Large intestine (tissue), 3 donors: ENCODE data around the gene SCGB2A2. TPM values are rescaled to one million over a fixed set of nuclear protein-coding genes. Genes with fewer than 3 reads are reported as not detected.
A peak's percentile ranks its signal among the peaks of the same experiment; 100 is the strongest.

ENCODE experiments used
- DNase-seq, 2 donors: peaks; one replicate each; pipeline versions ENCODE4 v3.0.0 to v3.0.0-alpha.2; 2013
- H3K27ac ChIP-seq: one replicate; pipeline ENCODE4 v1.5.1; 2013; ENCODE audit warnings: low read length
- H3K27me3 ChIP-seq: 2 replicates; pipeline ENCODE4 v1.6.1; 2013; ENCODE audit warnings: low read length; ENCODE audit not compliant: control insufficient read depth, insufficient read depth
- H3K36me3 ChIP-seq: 2 replicates; pipeline ENCODE4 v1.6.1; 2013; ENCODE audit warnings: low read length; ENCODE audit not compliant: control insufficient read depth, insufficient read depth
- H3K4me1 ChIP-seq: one replicate; pipeline ENCODE4 v1.6.1; 2013; ENCODE audit warnings: low read length; ENCODE audit not compliant: control insufficient read depth, insufficient read depth
- H3K4me3 ChIP-seq: one replicate; pipeline ENCODE4 v1.5.1; 2013; ENCODE audit warnings: low read length
- H3K9me3 ChIP-seq: one replicate; pipeline ENCODE4 v1.6.1; 2013; ENCODE audit warnings: mild to moderate bottlenecking, low read depth, low read length, moderate library complexity; ENCODE audit not compliant: control insufficient read depth
- WGBS: methylation state at CpG from one replicate; pipeline ENCODE4 v1.1.5; 2013; ENCODE audit warnings: low lambda C conversion rate; ENCODE audit not compliant: insufficient coverage; 5-methylcytosine and 5-hydroxymethylcytosine counted together
- polyA plus RNA-seq: library from polyadenylated mRNA; unstranded; fragments of 120-200 nt; gene quantifications from one replicate; pipeline ENCODE4 v1.2.1, GENCODE V29; 2013

The SCGB2A2 gene
- polyA plus RNA-seq, 1 donor, result not detected

- Histone ChIP-seq H3K27ac (no peak within 1 kb of the TSS), H3K4me1 (no peaks in the 10 kb centered on the region), H3K36me3 (no peaks in the 10 kb centered on the region), H3K9me3 (no peaks in the 10 kb centered on the region), H3K27me3 (peaks cover 11% of the 10 kb centered on the region), H3K4me3 (no peak within 1 kb of the TSS)
- WGBS, result 80% methylated on average over 1 of the region's 7 CpGs
- no peak for DNase-seq
Measured at GRCh38 chr11:62298975-62299374, 29.0 kb downstream of the SCGB2A2 start, which contains the start of gene SCGB1D4. Gene SCGB1D4, minus strand, starts transcription at chr11:62299075. Its CDS starts 65 bp downstream, at chr11:62299010.

DNA sequence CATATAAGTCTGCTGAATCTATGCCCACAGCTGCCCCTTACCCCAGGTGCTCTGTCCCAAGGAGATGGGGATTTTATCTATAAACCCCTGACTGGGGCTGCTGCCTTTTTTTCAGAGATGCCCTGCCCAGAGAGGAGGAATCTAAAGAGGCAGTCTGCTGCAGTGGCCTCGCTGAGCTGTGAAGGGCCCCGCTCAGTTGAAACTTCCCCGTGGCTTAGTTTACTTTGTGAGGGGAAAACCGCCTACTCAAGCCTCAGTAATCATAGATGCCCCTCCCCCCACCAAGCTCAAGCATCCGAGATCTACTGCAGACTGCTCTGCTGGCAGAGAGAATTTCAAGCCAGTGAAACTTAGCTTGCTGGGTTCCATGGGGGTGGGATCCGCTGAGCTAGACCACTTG lies 36.3 kb downstream of the SCGB2A2 start:
- no peak for DNase-seq
- no peaks in the 10 kb centered on the region for H3K36me3 ChIP-seq
- no peaks in the 10 kb centered on the region for H3K4me1 ChIP-seq
- no CpG with 5 or more reads among the region's 6 CpGs for WGBS
- H3K27ac ChIP-seq, result no peak overlapping the region
- H3K27me3 ChIP-seq, result peaks cover 6% of the 10 kb centered on the region
- no peaks in the 10 kb centered on the region for H3K9me3 ChIP-seq
- H3K4me3 ChIP-seq, result no peak overlapping the region

DNA sequence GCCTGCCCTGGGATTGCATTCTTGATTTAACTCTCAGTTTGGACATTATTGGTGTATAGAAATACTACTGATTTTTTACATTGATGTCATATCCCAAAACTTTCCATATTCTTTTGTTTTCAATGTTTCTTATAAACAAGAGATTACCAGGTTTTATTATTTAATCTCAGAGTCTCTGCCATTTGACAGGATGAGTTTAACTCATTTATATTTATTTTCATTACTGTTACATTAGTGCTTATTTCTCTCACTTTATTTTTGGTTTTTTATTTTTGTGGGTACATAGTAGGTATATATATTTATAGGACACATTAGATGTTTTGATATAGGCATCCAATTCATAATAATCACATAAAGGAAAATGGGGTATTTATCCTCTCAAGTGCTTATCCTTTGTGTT lies 38.0 kb downstream of the SCGB2A2 start:
- Histone ChIP-seq H3K27ac (no peak overlapping the region), H3K27me3 (peaks cover 3% of the 10 kb centered on the region), H3K4me1 (no peaks in the 10 kb centered on the region), H3K36me3 (no peaks in the 10 kb centered on the region), H3K4me3 (no peak overlapping the region), H3K9me3 (no peaks in the 10 kb centered on the region)
- no peak for DNase-seq

DNA sequence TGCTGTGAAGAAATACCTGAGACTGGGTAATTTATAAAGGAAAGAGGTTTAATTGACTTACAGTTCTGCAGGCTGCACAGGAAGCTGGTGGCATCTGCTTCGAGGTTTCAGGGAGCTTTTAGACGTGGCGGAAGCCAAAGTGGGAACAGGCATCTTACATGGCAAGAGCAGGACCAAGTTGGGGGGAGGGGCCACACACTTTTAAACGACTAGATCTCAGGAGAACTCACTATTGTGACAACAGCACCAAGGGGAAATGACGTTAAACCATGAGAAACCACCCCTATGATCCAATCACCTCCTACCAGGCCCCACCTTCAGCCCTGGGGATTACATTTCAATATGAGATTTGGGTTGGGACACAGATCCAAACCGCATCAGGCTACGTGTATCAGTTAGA lies 40.0 kb downstream of the SCGB2A2 start:
- peaks cover 3% of the 10 kb centered on the region for H3K27me3 ChIP-seq
- H3K4me3 ChIP-seq, result no peak overlapping the region
- no peaks in the 10 kb centered on the region for H3K9me3 ChIP-seq
- no peaks in the 10 kb centered on the region for H3K36me3 ChIP-seq
- H3K27ac ChIP-seq, result no peak overlapping the region
- no peak for DNase-seq
- no CpG with 5 or more reads among the region's 7 CpGs for WGBS
- no peaks in the 10 kb centered on the region for H3K4me1 ChIP-seq

DNA sequence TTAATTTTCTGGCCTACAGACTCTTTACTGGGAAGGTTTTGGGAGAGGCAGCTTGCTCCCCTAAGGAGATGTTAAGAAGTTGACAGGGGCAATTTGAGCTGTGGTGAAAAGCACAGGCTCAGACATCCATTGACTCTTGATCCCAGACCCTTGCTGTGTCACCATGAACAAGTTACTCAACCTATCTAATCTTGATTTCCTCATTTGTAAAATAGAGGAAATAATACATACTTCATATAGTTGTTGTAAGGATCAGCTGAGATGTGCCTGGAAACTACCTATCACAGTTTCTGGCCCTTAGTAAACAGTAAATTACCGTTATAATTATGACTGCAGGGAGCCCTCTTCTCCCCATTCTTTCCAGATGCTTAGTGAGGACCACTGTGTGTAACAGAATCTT lies 45.5 kb downstream of the SCGB2A2 start:
- H3K9me3 ChIP-seq, result no peaks in the 10 kb centered on the region
- H3K27me3 ChIP-seq, result no peaks in the 10 kb centered on the region
- H3K4me3 ChIP-seq, result no peak overlapping the region
- no peaks in the 10 kb centered on the region for H3K36me3 ChIP-seq
- DNase-seq, result no peak
- WGBS, result no CpG with 5 or more reads among the region's 1 CpG
- no peak overlapping the region for H3K27ac ChIP-seq
- H3K4me1 ChIP-seq, result no peaks in the 10 kb centered on the region

DNA sequence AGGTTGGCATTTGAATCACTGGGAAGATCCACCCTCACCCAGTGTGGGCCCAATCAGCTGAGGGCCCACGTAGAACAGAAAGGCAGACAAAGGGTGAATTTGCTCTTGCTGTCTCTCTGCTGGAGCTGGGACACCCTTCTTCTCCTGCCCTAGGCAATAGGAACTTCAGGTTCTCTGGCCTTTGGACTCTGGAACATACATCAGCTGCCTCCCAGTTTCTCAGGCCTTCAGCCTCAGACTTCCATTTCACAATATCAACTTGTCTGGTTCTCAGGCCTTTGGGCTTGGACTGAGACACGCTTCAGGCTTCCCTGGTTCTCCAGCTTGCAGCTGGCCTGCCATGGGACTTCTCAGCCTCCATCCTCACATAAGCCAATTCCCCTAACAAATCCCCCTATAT lies 52.6 kb downstream of the SCGB2A2 start:
- Histone ChIP-seq H3K4me1 (peaks cover 12% of the 10 kb centered on the region), H3K9me3 (no peaks in the 10 kb centered on the region), H3K27ac (peak overlapping the region; percentile 62), H3K4me3 (no peak overlapping the region), H3K36me3 (no peaks in the 10 kb centered on the region), H3K27me3 (no peaks in the 10 kb centered on the region)
- DNase-seq, result peak; percentile 58 to 80
- WGBS, result no CpG with 5 or more reads among the region's 2 CpGs

Other genes with a start within 250 kb of the SCGB2A2 start
- 22.5 TPM for gene INCENP, start 146.1 kb upstream of the SCGB2A2 start, polyA plus RNA-seq
- gene SCGB1D1, start 79.9 kb upstream of the SCGB2A2 start, polyA plus RNA-seq, result not detected
- gene SCGB2A1, start 61.5 kb upstream of the SCGB2A2 start, polyA plus RNA-seq, result not detected
- gene SCGB1D2, start 27.9 kb upstream of the SCGB2A2 start, polyA plus RNA-seq, result 0.13 TPM
- not detected for gene SCGB1D4, start 28.9 kb downstream of the SCGB2A2 start, polyA plus RNA-seq
- gene ASRGL1, start 67.3 kb downstream of the SCGB2A2 start, polyA plus RNA-seq, result 5.4 TPM
- gene SCGB1A1, start 148.9 kb downstream of the SCGB2A2 start, polyA plus RNA-seq, result not detected